H1 (cell line): ENCODE results near the gene WNT1. TPM values are rescaled to one million over a fixed set of nuclear protein-coding genes. Genes with fewer than 3 reads are reported as not detected.

ENCODE experiments used
- CTCF ChIA-PET: fragments of 300-600 bp; sonication (Branson Sonifier 250); formaldehyde crosslinking; loops from one replicate; lab custom pipeline; 2021; ENCODE audit not compliant: partially characterized antibody; lab: Charles Lee
- POLR2A ChIA-PET: fragments of 300-600 bp; sonication (Branson Sonifier 250); formaldehyde crosslinking; loops from one replicate; lab custom pipeline; 2021; ENCODE audit warnings: inconsistent platforms; ENCODE audit not compliant: partially characterized antibody; lab: Charles Lee
- DNase-seq, 2 experiments: peaks; one replicate each; pipeline versions ENCODE4 v3.0.0 to v3.0.0-alpha.2; 2010 to 2022; ENCODE audit warnings: low spot score in 2 of 2, low read depth in 1 of 2, mixed read lengths in 1 of 2
- FAIRE-seq: peaks from 2 replicates; lab custom pipeline; 2011; peaks lifted over from hg19 to GRCh38; lab: Jason Lieb, UNC
- H2AFZ ChIP-seq: 2 replicates; pipeline ENCODE4 v1.8.1; 2012; ENCODE audit warnings: low read length, inconsistent platforms
- H2AK5ac ChIP-seq: 2 replicates; pipeline ENCODE4 v1.6.1; 2013; ENCODE audit warnings: low read depth, low read length
- H2BK120ac ChIP-seq: replicated peaks from 2 replicates; pipeline ENCODE3; 2013; ENCODE audit warnings: low read depth, low read length, inconsistent platforms
- H2BK12ac ChIP-seq: 2 replicates; pipeline ENCODE4 v1.6.1; 2013; ENCODE audit warnings: low read depth, low read length
- H2BK15ac ChIP-seq: 2 replicates; pipeline ENCODE4 v1.6.1; 2013; ENCODE audit warnings: low read length
- H2BK20ac ChIP-seq: 2 replicates; pipeline ENCODE4 v1.6.1; 2013; ENCODE audit warnings: low read length
- H2BK5ac ChIP-seq: 2 replicates; pipeline ENCODE4 v1.6.1; 2013; ENCODE audit warnings: low read depth, low read length
- H3K14ac ChIP-seq: 2 replicates; pipeline ENCODE4 v1.6.1; 2013; ENCODE audit warnings: inconsistent platforms; ENCODE audit not compliant: insufficient read length
- H3K18ac ChIP-seq: 2 replicates; pipeline ENCODE4 v1.6.1; 2013; ENCODE audit warnings: low read length; ENCODE audit errors: extremely low read depth
- H3K23ac ChIP-seq: 2 replicates; pipeline ENCODE4 v1.6.1; 2013; ENCODE audit warnings: inconsistent platforms; ENCODE audit not compliant: insufficient read length
- H3K23me2 ChIP-seq: 2 replicates; pipeline ENCODE4 v1.6.1; 2013; ENCODE audit warnings: low read depth, low read length
- H3K27ac ChIP-seq: 2 replicates; pipeline ENCODE4 v1.6.1; 2011; ENCODE audit warnings: low read depth, low read length, inconsistent platforms
- H3K27me3 ChIP-seq, 4 experiments: replicated peaks in 1 of 4; 1 replicate in 1 of 4; 2 replicates in 3 of 4; pipeline versions ENCODE4 v1.6.1 to v1.8.1; 2011 to 2013; ENCODE audit warnings: low read length in 3 of 4, mild to moderate bottlenecking in 3 of 4, inconsistent platforms in 2 of 4, mixed read lengths in 2 of 4, moderate library complexity in 1 of 4; ENCODE audit not compliant: control insufficient read depth in 3 of 4, insufficient read depth in 3 of 4; ENCODE audit errors: extremely low read depth in 1 of 4
- H3K36me3 ChIP-seq, 4 experiments: 2 replicates each; pipeline versions ENCODE4 v1.6.1 to v1.8.1; 2011 to 2013; ENCODE audit warnings: mild to moderate bottlenecking in 4 of 4, low read length in 3 of 4, moderate library complexity in 2 of 4, control low read depth in 1 of 4, inconsistent platforms in 1 of 4; ENCODE audit not compliant: insufficient read depth in 4 of 4, control insufficient read depth in 2 of 4
- H3K4ac ChIP-seq: replicated peaks from 2 replicates; pipeline ENCODE3; 2013; ENCODE audit warnings: low read length, low read depth, mixed read lengths, inconsistent platforms; ENCODE audit not compliant: insufficient read length
- H3K4me1 ChIP-seq, 4 experiments: replicated peaks in 1 of 4; 1 replicate in 1 of 4; 2 replicates in 3 of 4; pipeline versions ENCODE4 v1.6.1 to v1.8.1; 2011 to 2013; ENCODE audit warnings: low read length in 3 of 4, inconsistent platforms in 2 of 4, mixed read lengths in 1 of 4; ENCODE audit not compliant: insufficient read depth in 4 of 4, control insufficient read depth in 3 of 4
- H3K4me2 ChIP-seq, 2 experiments: 2 replicates each; pipeline versions ENCODE4 v1.6.1 to v1.8.1; 2011 to 2013; ENCODE audit warnings: low read depth in 2 of 2, low read length in 2 of 2, control low read depth in 1 of 2, inconsistent platforms in 1 of 2, mild to moderate bottlenecking in 1 of 2; ENCODE audit not compliant: insufficient read depth in 1 of 2
- H3K4me3 ChIP-seq, 4 experiments: fragments of 200-600, 300-600 bp in 1 of 4; sonication (generic), shearing (Covaris generic), sonication (Bioruptor Twin) in 1 of 4; 2 replicates each; pipeline versions ENCODE4 v1.5.1 to v1.8.1; 2011 to 2016; ENCODE audit warnings: low read length in 4 of 4, low read depth in 3 of 4, control low read depth in 2 of 4, inconsistent platforms in 2 of 4, mild to moderate bottlenecking in 2 of 4, mixed read lengths in 1 of 4, moderate library complexity in 1 of 4; ENCODE audit not compliant: insufficient read depth in 2 of 4; ENCODE audit errors: extremely low read depth in 1 of 4
- H3K56ac ChIP-seq: replicated peaks from 2 replicates; pipeline ENCODE3; 2013; ENCODE audit warnings: low read depth, mild to moderate bottlenecking, mixed read lengths, low read length, inconsistent platforms; ENCODE audit not compliant: insufficient read length
- H3K79me1 ChIP-seq: 2 replicates; pipeline ENCODE4 v1.6.1; 2013; ENCODE audit warnings: low read depth, low read length, control low read depth
- H3K79me2 ChIP-seq, 2 experiments: 2 replicates each; pipeline versions ENCODE4 v1.6.1 to v1.8.1; 2012 to 2013; ENCODE audit warnings: low read length in 2 of 2, mild to moderate bottlenecking in 2 of 2, inconsistent platforms in 1 of 2; ENCODE audit not compliant: insufficient read depth in 2 of 2, control insufficient read depth in 1 of 2
- H3K9ac ChIP-seq, 4 experiments: replicated peaks in 1 of 4; 1 replicate in 1 of 4; 2 replicates in 3 of 4; pipeline versions ENCODE4 v1.6.1 to v1.8.1; 2011 to 2013; ENCODE audit warnings: low read depth in 3 of 4, low read length in 3 of 4, control low read depth in 2 of 4, mild to moderate bottlenecking in 2 of 4, moderate library complexity in 2 of 4, inconsistent platforms in 1 of 4; ENCODE audit errors: extremely low read depth in 1 of 4
- H3K9me3 ChIP-seq, 2 experiments: 2 replicates each; pipeline versions ENCODE4 v1.6.1 to v1.8.1; 2012 to 2013; ENCODE audit warnings: mild to moderate bottlenecking in 2 of 2, moderate library complexity in 2 of 2, control low read depth in 1 of 2, inconsistent platforms in 1 of 2, low read depth in 1 of 2, low read length in 1 of 2, mixed read lengths in 1 of 2; ENCODE audit not compliant: insufficient read depth in 2 of 2
- H4K20me1 ChIP-seq, 2 experiments: replicated peaks in 1 of 2; 2 replicates each; pipeline versions ENCODE3 to v1.8.1; 2011 to 2013; ENCODE audit warnings: inconsistent platforms in 2 of 2, low read length in 2 of 2, mild to moderate bottlenecking in 1 of 2; ENCODE audit not compliant: insufficient read depth in 2 of 2, control insufficient read depth in 1 of 2
- H4K5ac ChIP-seq: 2 replicates; pipeline ENCODE4 v1.6.1; 2013; ENCODE audit warnings: low read length, low read depth, mixed read lengths, inconsistent platforms; ENCODE audit not compliant: insufficient read length
- H4K8ac ChIP-seq: 2 replicates; pipeline ENCODE4 v1.8.0; 2013; ENCODE audit warnings: mild to moderate bottlenecking, moderate library complexity, low read length, inconsistent platforms; ENCODE audit not compliant: insufficient read depth; ENCODE audit errors: extremely low read depth
- H4K91ac ChIP-seq: replicated peaks from 2 replicates; pipeline ENCODE3; 2013; ENCODE audit warnings: low read length, mixed read lengths, inconsistent platforms; ENCODE audit not compliant: insufficient read length
- FOSL1 ChIP-seq: IDR thresholded peaks from 2 replicates; pipeline ENCODE4 v1.6.1; 2011; ENCODE audit warnings: mild to moderate bottlenecking, low read depth, low read length, moderate library complexity; ENCODE audit not compliant: insufficient read depth
- PHF8 ChIP-seq: fragments of 200-600 bp; sonication (generic); conservative IDR thresholded peaks from 2 replicates; pipeline ENCODE4 v1.7.1; 2012; ENCODE audit warnings: low read depth, mild to moderate bottlenecking, inconsistent platforms, low read length, moderate library complexity
- POLR2A ChIP-seq, 2 experiments: IDR thresholded peaks; 1 replicate in 1 of 2; 2 replicates in 1 of 2; pipeline ENCODE4 v1.6.1; 2011; ENCODE audit warnings: low read depth in 2 of 2, low read length in 2 of 2, mild to moderate bottlenecking in 2 of 2; ENCODE audit errors: control extremely low read depth in 1 of 2
- SP4 ChIP-seq: IDR thresholded peaks from 2 replicates; pipeline ENCODE4 v1.6.1; 2012; ENCODE audit warnings: low read length, inconsistent platforms
- SRF ChIP-seq: IDR thresholded peaks from 2 replicates; pipeline ENCODE4 v1.6.1; 2011; ENCODE audit warnings: mild to moderate bottlenecking, low read depth, low read length, moderate library complexity
- WGBS, 2 experiments: shearing (Covaris generic) in 1 of 2; methylation state at CpG; one replicate each; pipeline versions ENCODE4 v1.1.6 to v1.1.7; 2013 to 2015; ENCODE audit warnings: low lambda C conversion rate in 2 of 2, mixed read lengths in 2 of 2, inconsistent platforms in 1 of 2, low coverage in 1 of 2, missing lambda C conversion rate in 1 of 2; ENCODE audit not compliant: insufficient replicate concordance in 2 of 2, insufficient coverage in 1 of 2, insufficient read length in 1 of 2; ENCODE audit errors: extremely low coverage in 1 of 2, missing lambda C conversion rate in 1 of 2; 5-methylcytosine and 5-hydroxymethylcytosine counted together
- polyA plus RNA-seq, 7 experiments: library from polyadenylated mRNA; depleted of rRNA in 3 of 7; stranded (reverse) in 5 of 7; unstranded in 2 of 7; fragments of >200 nt in 5 of 7; fragments of 200-250 nt in 2 of 7; gene quantifications; 1 replicate in 5 of 7; 2 replicates in 1 of 7; 4 replicates in 1 of 7; pipeline versions ENCODE4 v1.2.1 to v1.2.3, GENCODE V29; 2011 to 2013; ENCODE audit warnings: missing spikeins in 2 of 7, mixed read lengths in 2 of 7
- total RNA-seq: library from RNA; stranded (reverse); fragmentation: NEBNext Ultra II Directional; extraction: Animal tissue kit (Norgen Biotek cat#: 25700); gene quantifications from 2 replicates; pipeline ENCODE4 v1.2.1, GENCODE V29; 2021

The WNT1 gene
- total and polyA plus RNA-seq, 2 of the 8 experiments (the other 6 are each of a cell fraction or from before 2014, with no cell fraction given) = not detected

DNA sequence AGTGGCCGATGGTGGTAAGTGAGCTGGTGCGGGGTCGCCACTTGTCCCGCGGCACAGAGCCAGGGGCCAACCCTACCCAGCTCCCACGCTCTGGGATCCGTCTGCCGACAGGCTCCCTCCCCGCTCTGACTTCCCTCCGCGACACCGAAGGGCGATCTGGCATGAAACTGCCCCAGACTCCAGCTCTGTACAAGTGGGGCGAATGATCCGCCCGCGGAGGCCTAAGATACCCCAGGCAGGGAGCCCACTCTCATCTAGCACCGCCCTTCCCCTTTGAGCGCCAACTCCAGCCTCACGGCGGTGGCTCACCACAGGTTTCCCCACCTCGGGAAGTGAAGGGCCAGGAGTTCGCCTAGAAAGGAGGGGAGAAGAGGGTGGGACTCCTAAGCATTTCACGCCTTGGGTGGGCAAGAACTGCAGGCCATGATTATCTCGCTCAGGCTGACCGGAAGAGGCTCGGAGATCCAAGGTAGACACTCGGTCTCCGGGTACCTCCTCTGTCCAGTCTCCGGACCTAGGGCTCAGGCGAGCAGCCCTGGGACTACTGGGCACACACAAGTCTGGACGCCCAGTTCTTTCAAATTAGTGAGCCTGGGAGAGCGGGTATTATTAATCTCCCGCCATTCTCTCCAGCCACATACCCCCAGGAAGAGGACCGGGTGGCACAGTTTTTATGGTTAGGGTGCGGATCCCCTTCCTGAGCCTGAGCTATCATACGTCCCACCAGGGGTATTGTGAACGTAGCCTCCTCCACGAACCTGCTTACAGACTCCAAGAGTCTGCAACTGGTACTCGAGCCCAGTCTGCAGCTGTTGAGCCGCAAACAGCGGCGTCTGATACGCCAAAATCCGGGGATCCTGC, 849 bp downstream of the WNT1 start:
- Histone ChIP-seq H4K8ac (no peak overlapping the region), H3K27ac (no peak overlapping the region), H4K20me1 (peaks cover 8% of the 10 kb centered on the region in 2 experiments), H2BK120ac (no peak overlapping the region), H2BK5ac (peak overlapping the region; percentile 44; the same call in 1 of the 2 replicates), H3K36me3 (peaks cover 0 to 6% (median 0%) of the 10 kb centered on the region in 4 experiments; a peak in 1 of 8 replicates), H3K18ac (no peak overlapping the region; the same call in 1 of the 2 replicates), H3K9me3 (no peaks in the 10 kb centered on the region), H2BK15ac (peak overlapping the region; percentile 72; the same call in 1 of the 2 replicates), H3K79me1 (no peaks in the 10 kb centered on the region), H2BK20ac (0 out of 2 replicates have a peak overlapping the region, but pooled peaks have one; percentile 48), H3K27me3 (peaks cover 76 to 98% (median 95%) of the 10 kb centered on the region in 4 experiments), H3K79me2 (no peaks in the 10 kb centered on the region), H3K9ac (no peak overlapping the region), H3K14ac (no peak overlapping the region), H3K4ac (no peak overlapping the region), H4K5ac (no peak overlapping the region), H2AK5ac (no peak overlapping the region; the same call in 1 of the 2 replicates), H3K4me2 (peak overlapping the region; percentile 65), H3K56ac (no peak overlapping the region), H3K4me1 (peaks cover 0 to 35% (median 28%) of the 10 kb centered on the region in 4 experiments; a peak in 6 of 7 replicates), H3K4me3 (peak overlapping the region in 3 of 4 experiments; percentile 2 to 57 (median 29); a peak in 6 of 8 replicates), H2AFZ (peak overlapping the region; percentile 42; the same call in 1 of the 2 replicates), H3K23me2 (peaks cover 15% of the 10 kb centered on the region), H2BK12ac (peak overlapping the region; percentile 84; the same call in 1 of the 2 replicates), H3K23ac (no peak overlapping the region), H4K91ac (no peak overlapping the region)
- ChIA-PET POLR2A (interaction anchor here (0.6 to 4.3 kb wide), 10 partner anchors 9 to 164 kb away, joined by 3 to 21 read pairs (median 6); partner anchors contain the start of genes ARF3 and RND1), CTCF (interaction anchor here (0.8 to 40.8 kb wide), 28 partner anchors 8 to 364 kb away, joined by 3 to 1336 read pairs (median 6); partner anchors contain the start of genes ARF3, DDN, DDX23 and FKBP11)
- DNase-seq (no peak), FAIRE-seq (no peak)
- 10% methylated on average over 45 of the region's 45 CpGs; no CpG with 5 or more reads in 1 of the 2 experiments for WGBS, 2 experiments
- TF ChIP-seq POLR2A (IDR thresholded peaks at IDR 0.05; ENCODE audit: control extremely low read depth in 1 of 2, low read depth in 2 of 2, low read length in 2 of 2) (no peak), FOSL1 (no peak), SP4 (no peak), PHF8 (no peak), SRF (no peak)
